Cerebellar cortex (tissue), 1 donor: Measurements from ENCODE around the gene GOLGA8T.
"Not testable (repeated sequence)": the region's sequence is repeated elsewhere in the genome, so short reads cannot be mapped to it uniquely, and the experiment has no call there.

Source experiments
- DNase-seq: peaks from one replicate; pipeline ENCODE4 v3.0.0-alpha.2; 2015; ENCODE audit warnings: low spot score

Gene GOLGA8T

GRCh38 chr15:30191143-30191542 lies 56.3 kb downstream of the GOLGA8T start:
- DNase-seq = not testable (repeated sequence)

DNA sequence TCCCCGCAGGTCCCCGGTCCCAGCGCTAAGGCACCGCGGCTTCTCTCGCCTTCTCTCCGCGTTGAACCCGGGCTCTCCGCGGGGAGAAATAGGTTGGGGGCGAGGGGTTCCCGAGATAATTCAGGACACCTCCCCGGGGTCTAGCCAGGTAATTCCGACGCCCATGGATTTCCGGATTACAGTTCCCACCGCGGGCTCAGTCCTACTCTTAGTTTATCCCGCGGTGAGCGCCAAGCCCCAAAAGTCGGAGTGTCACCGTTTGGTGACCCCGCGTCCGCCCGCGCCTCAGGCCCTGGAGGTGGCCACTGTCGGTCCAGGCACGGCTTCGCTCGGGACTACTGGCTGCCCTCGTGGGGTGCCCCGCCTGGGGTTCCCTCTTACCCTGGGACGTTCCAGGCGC lies 56.8 kb downstream of the GOLGA8T start:
- DNase-seq = not testable (repeated sequence)

GRCh38 chr15:30192119-30192745 lies 57.4 kb downstream of the GOLGA8T start:
- DNase-seq = not testable (repeated sequence)

DNA sequence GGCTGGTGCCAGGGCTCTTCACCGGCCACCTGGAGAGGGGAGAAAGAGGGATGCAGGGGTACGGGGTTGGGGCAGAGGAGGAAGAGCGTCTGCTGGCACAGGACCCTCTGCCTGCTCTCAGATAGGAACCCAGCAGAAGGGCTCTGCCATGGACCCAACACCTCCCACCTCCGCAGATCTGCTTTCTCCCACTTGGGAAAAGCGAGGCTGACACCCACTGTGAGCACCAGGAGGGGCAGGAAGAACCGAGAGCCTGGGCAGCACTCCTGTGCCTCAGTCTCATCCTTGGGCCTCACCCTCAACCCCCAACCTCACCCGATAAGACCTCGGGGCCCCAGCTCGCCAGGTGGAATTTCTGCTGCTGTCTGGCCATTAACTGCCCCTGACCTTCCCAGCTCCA lies 58.0 kb downstream of the GOLGA8T start:
- not testable (repeated sequence) for DNase-seq
